Measurements from ENCODE around the gene SMIM41. TPM values are rescaled to one million over a fixed set of nuclear protein-coding genes. Genes with fewer than 3 reads are reported as not detected.

SMIM41 gene
- total and polyA plus RNA-seq, 12 donors, result 0.10 to 2.1 (median 0.68) TPM; not detected in 8

- Histone ChIP-seq H3K9me3 (replicated peaks in 1 of 3) (no peaks in the 10 kb centered on the region), H3K36me3 (replicated peaks in 1 of 2) (peaks cover 0 to 34% of the 10 kb centered on the region in 2 donors), H3K27ac (peak overlapping the region in 2 of 5 donors; percentile 65 to 83), H3K27me3 (no peaks in the 10 kb centered on the region), H3K4me1 (replicated peaks in 1 of 2) (peaks cover 3 to 12% of the 10 kb centered on the region in 2 donors), H3K4me3 (no peak overlapping the region)
- intact Hi-C loops (cut with DNase I), result loop anchor here (5.0 kb wide), 1 partner anchor 53 kb away; no protein-coding TSS in a partner anchor
- peak in 1 of 7 donors; percentile 21 for DNase-seq
- whole genome bisulfite sequencing, 4 donors, result 60 to 80% (median 70%) methylated on average over 4 to 10 of the region's 10 CpGs
- no peak for TF ChIP-seq POLR2A (IDR thresholded peaks at IDR 0.05)
- TF ChIP-seq, protein P1, sequence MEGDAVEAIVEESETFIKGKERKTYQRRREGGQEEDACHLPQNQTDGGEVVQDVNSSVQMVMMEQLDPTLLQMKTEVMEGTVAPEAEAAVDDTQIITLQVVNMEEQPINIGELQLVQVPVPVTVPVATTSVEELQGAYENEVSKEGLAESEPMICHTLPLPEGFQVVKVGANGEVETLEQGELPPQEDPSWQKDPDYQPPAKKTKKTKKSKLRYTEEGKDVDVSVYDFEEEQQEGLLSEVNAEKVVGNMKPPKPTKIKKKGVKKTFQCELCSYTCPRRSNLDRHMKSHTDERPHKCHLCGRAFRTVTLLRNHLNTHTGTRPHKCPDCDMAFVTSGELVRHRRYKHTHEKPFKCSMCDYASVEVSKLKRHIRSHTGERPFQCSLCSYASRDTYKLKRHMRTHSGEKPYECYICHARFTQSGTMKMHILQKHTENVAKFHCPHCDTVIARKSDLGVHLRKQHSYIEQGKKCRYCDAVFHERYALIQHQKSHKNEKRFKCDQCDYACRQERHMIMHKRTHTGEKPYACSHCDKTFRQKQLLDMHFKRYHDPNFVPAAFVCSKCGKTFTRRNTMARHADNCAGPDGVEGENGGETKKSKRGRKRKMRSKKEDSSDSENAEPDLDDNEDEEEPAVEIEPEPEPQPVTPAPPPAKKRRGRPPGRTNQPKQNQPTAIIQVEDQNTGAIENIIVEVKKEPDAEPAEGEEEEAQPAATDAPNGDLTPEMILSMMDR (IDR thresholded peaks at IDR 0.05), result no peak
Measured at GRCh38 chr12:52080403-52081251, 1.1 kb downstream of the SMIM41 start.

- Histone ChIP-seq H3K27me3 (no peaks in the 10 kb centered on the region), H3K4me3 (no peak overlapping the region), H3K36me3 (replicated peaks in 1 of 2) (peaks cover 0 to 30% of the 10 kb centered on the region in 2 donors), H3K4me1 (replicated peaks in 1 of 2) (peaks cover 3 to 12% of the 10 kb centered on the region in 2 donors), H3K27ac (peak overlapping the region in 2 of 5 donors; percentile 65 to 83), H3K9me3 (replicated peaks in 1 of 3) (no peaks in the 10 kb centered on the region)
- intact Hi-C loops (cut with DNase I), result loop anchor here (5.0 kb wide), 1 partner anchor 54 kb away; no protein-coding TSS in a partner anchor
- DNase-seq, result peak in 1 of 7 donors; percentile 20
- TF ChIP-seq POLR2A (IDR thresholded peaks at IDR 0.05), result no peak
- WGBS, 4 donors, result 42 to 80% (median 54%) methylated on average over 1 to 9 of the region's 9 CpGs
Measured at GRCh38 chr12:52081263-52081733, 1.8 kb downstream of the SMIM41 start.

DNA sequence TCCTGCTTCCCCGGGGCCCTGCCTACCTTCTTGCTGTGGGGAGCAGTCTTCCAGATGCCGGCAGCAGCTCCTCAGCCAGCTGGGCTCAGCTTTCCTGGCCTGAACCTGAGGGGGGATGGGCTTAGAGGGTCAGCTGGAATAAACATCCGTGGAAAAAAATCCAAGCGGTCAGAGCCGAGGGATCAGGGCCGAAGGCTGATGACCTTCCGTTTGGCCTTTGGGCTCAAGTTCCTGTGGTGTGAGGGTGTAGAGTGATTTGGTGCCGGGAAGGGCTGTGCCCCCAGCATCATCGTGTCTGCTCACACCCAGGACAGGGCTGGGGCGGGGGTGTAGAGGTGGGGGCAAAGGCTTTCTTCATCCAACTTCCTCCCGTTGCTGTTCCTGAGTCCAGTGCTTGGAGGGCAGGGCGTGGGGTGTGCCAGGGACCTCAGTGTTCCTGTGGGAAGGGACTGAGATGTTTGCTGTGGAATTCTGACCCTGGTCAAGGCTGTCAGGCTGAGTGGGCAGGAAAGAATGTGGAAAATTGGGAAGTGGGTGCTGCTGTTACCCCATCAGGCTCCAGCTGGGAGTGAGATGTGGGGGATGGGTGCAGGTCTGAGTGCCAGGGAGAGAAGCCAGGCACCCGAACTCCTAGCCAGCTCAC lies 2.6 kb downstream of the SMIM41 start:
- Histone ChIP-seq H3K36me3 (replicated peaks in 1 of 2) (peaks cover 0 to 21% of the 10 kb centered on the region in 2 donors), H3K27me3 (no peaks in the 10 kb centered on the region), H3K4me3 (no peak overlapping the region), H3K27ac (peak overlapping the region in 2 of 5 donors; percentile 65 to 83), H3K4me1 (replicated peaks in 1 of 2) (peaks cover 3 to 12% of the 10 kb centered on the region in 2 donors), H3K9me3 (replicated peaks in 1 of 3) (no peaks in the 10 kb centered on the region)
- 20 to 45% (median 34%) methylated on average over 12 to 13 of the region's 13 CpGs for WGBS, 4 donors
- TF ChIP-seq, protein P1 (IDR thresholded peaks at IDR 0.05), result no peak
- TF ChIP-seq POLR2A (IDR thresholded peaks at IDR 0.05), result no peak
- intact Hi-C loops (cut with DNase I), result loop anchor here (5.0 kb wide), 1 partner anchor 55 kb away; no protein-coding TSS in a partner anchor
- peak in 4 of 7 donors; percentile 29 to 69 (median 38) for DNase-seq

DNA sequence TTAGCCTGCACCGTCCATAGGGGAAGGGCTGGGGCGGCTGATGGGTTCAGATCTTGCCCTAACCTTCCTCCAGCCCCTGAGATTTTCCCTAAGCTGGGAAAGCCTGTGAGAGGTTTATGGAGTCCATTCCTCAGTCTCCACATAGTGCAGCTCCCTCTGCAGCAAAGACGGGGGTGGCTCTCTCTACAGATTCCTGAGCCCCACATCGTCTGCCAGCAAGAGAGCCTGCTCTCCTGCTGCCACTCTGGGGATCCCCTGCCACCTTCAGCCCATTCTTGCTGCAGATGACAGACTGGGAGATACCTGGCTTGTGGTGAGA lies 3.1 kb downstream of the SMIM41 start:
- Histone ChIP-seq H3K4me3 (no peak overlapping the region), H3K27ac (peak overlapping the region in 3 of 5 donors; percentile 24 to 83 (median 65)), H3K9me3 (replicated peaks in 1 of 3) (no peaks in the 10 kb centered on the region), H3K4me1 (replicated peaks in 1 of 2) (peaks cover 3 to 12% of the 10 kb centered on the region in 2 donors), H3K27me3 (no peaks in the 10 kb centered on the region), H3K36me3 (replicated peaks in 1 of 2) (peaks cover 0 to 16% of the 10 kb centered on the region in 2 donors)
- DNase-seq, result no peak
- TF ChIP-seq, protein P1 (IDR thresholded peaks at IDR 0.05), result no peak
- no peak for TF ChIP-seq POLR2A (IDR thresholded peaks at IDR 0.05)
- intact Hi-C loops (cut with DNase I), result loop anchor here (5.0 kb wide), 1 partner anchor 55 kb away; no protein-coding TSS in a partner anchor
- 72 to 80% (median 74%) methylated on average over 2 to 4 of the region's 4 CpGs for WGBS, 4 donors
